Astrocyte (in vitro differentiated cells and primary cell): Measurements from ENCODE around the gene ANO4. TPM values are rescaled to one million over a fixed set of nuclear protein-coding genes. Genes with fewer than 3 reads are reported as not detected.

Experiments
- DNase-seq: peaks from one replicate; pipeline ENCODE4 v3.0.0-alpha.2; 2010; ENCODE audit warnings: low read depth
- FAIRE-seq: peaks from 2 replicates; lab custom pipeline; 2011; peaks lifted over from hg19 to GRCh38; lab: Jason Lieb, UNC
- H2AFZ ChIP-seq: 2 replicates; pipeline ENCODE4 v1.6.0; 2012; ENCODE audit warnings: low read depth, low read length, inconsistent platforms
- H3K27ac ChIP-seq: 2 replicates; pipeline ENCODE4 v1.5.1; 2011; ENCODE audit warnings: low read depth, low read length, inconsistent platforms
- H3K27me3 ChIP-seq: 2 replicates; pipeline ENCODE4 v1.6.0; 2011; ENCODE audit warnings: low read length, inconsistent platforms; ENCODE audit not compliant: insufficient read depth
- H3K36me3 ChIP-seq: 2 replicates; pipeline ENCODE4 v1.5.1; 2011; ENCODE audit warnings: low read length, inconsistent platforms; ENCODE audit not compliant: insufficient read depth
- H3K4me1 ChIP-seq: 2 replicates; pipeline ENCODE4 v1.5.1; 2011; ENCODE audit warnings: low read length, inconsistent platforms; ENCODE audit not compliant: insufficient read depth
- H3K4me2 ChIP-seq: 2 replicates; pipeline ENCODE4 v1.6.0; 2012; ENCODE audit warnings: low read length, inconsistent platforms
- H3K4me3 ChIP-seq: 2 replicates; pipeline ENCODE4 v1.5.1; 2011; ENCODE audit warnings: low read depth, mild to moderate bottlenecking, low read length, inconsistent platforms; ENCODE audit not compliant: insufficient read depth
- H3K79me2 ChIP-seq: 2 replicates; pipeline ENCODE4 v1.6.0; 2012; ENCODE audit warnings: mild to moderate bottlenecking, low read length, inconsistent platforms; ENCODE audit not compliant: insufficient read depth
- H3K9ac ChIP-seq: 2 replicates; pipeline ENCODE4 v1.6.0; 2012; ENCODE audit warnings: mild to moderate bottlenecking, low read length, inconsistent platforms
- H3K9me3 ChIP-seq: 2 replicates; pipeline ENCODE4 v1.5.1; 2012; ENCODE audit warnings: low read depth, mild to moderate bottlenecking, low read length, inconsistent platforms; ENCODE audit not compliant: insufficient read depth
- H4K20me1 ChIP-seq: 2 replicates; pipeline ENCODE4 v1.6.0; 2012; ENCODE audit warnings: low read length, inconsistent platforms; ENCODE audit not compliant: insufficient read depth
- H3K27ac Mint-ChIP-seq: one replicate; pipeline ENCODE4 v1.8.0; 2021; ENCODE audit warnings: mild to moderate bottlenecking, mixed read lengths; ENCODE audit not compliant: unreplicated experiment
- H3K27me3 Mint-ChIP-seq: one replicate; pipeline ENCODE4 v1.8.0; 2021; ENCODE audit warnings: low read depth, mixed read lengths; ENCODE audit not compliant: unreplicated experiment
- H3K36me3 Mint-ChIP-seq: one replicate; pipeline ENCODE4 v1.8.0; 2021; ENCODE audit warnings: low read depth, mixed read lengths; ENCODE audit not compliant: unreplicated experiment
- H3K4me1 Mint-ChIP-seq: one replicate; pipeline ENCODE4 v1.8.0; 2021; ENCODE audit warnings: low read depth, mixed read lengths; ENCODE audit not compliant: unreplicated experiment
- H3K4me3 Mint-ChIP-seq: one replicate; pipeline ENCODE4 v1.8.0; 2021; ENCODE audit warnings: mild to moderate bottlenecking, moderate library complexity, mixed read lengths; ENCODE audit not compliant: unreplicated experiment
- H3K9me3 Mint-ChIP-seq: one replicate; pipeline ENCODE4 v1.8.0; 2021; ENCODE audit warnings: mild to moderate bottlenecking, mixed read lengths; ENCODE audit not compliant: unreplicated experiment
- EZH2 ChIP-seq: IDR thresholded peaks from 2 replicates; pipeline ENCODE4 v1.6.1; 2012; ENCODE audit warnings: mild to moderate bottlenecking, low read length, inconsistent platforms; ENCODE audit not compliant: insufficient read depth
- total RNA-seq: library from RNA; stranded (reverse); gene quantifications from 2 replicates; pipeline ENCODE4 v1.2.1, GENCODE V29; 2021
- TF ChIP-seq, protein P1 (sequence below): IDR thresholded peaks from 2 replicates; pipeline ENCODE4 v1.5.1; 2011; ENCODE audit warnings: low read depth, mild to moderate bottlenecking, inconsistent platforms, low read length, moderate library complexity; ENCODE audit not compliant: insufficient read depth

ANO4 gene
- total RNA-seq, 1 donor from 2014 or later = 41.3 TPM

DNA sequence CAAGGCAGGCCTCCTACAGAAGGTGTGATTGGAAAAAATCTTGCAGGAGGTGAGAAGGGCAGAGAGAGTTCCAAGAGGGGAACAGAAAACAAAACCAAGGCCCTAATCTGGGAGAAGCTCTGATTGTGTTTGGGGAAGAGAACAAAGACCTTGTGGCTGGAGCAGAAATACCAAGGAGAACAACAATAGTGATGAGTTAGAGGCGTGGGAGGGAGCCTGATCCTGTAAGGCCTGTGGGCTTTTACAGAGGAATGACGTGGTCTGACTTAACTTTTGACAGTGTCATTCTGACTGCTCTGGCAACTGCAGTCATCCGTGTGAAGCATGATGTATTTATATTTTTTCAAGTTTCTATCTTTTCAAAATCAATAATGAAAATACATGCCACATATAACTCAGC, 200.6 kb downstream of the ANO4 start:
- no peaks in the 10 kb centered on the region for H3K27me3 Mint-ChIP-seq
- TF ChIP-seq, protein P1, sequence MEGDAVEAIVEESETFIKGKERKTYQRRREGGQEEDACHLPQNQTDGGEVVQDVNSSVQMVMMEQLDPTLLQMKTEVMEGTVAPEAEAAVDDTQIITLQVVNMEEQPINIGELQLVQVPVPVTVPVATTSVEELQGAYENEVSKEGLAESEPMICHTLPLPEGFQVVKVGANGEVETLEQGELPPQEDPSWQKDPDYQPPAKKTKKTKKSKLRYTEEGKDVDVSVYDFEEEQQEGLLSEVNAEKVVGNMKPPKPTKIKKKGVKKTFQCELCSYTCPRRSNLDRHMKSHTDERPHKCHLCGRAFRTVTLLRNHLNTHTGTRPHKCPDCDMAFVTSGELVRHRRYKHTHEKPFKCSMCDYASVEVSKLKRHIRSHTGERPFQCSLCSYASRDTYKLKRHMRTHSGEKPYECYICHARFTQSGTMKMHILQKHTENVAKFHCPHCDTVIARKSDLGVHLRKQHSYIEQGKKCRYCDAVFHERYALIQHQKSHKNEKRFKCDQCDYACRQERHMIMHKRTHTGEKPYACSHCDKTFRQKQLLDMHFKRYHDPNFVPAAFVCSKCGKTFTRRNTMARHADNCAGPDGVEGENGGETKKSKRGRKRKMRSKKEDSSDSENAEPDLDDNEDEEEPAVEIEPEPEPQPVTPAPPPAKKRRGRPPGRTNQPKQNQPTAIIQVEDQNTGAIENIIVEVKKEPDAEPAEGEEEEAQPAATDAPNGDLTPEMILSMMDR = no peak
- no peak for TF ChIP-seq EZH2
- peaks cover 21% of the 10 kb centered on the region for H3K4me1 Mint-ChIP-seq
- no peak overlapping the region for H3K4me3 ChIP-seq
- H3K79me2 ChIP-seq = no peaks in the 10 kb centered on the region
- no peaks in the 10 kb centered on the region for H3K36me3 ChIP-seq
- no peaks in the 10 kb centered on the region for H3K27me3 ChIP-seq
- peak overlapping the region; percentile 73 for H3K27ac Mint-ChIP-seq
- H3K9ac ChIP-seq = peak overlapping the region; percentile 19
- H4K20me1 ChIP-seq = no peaks in the 10 kb centered on the region
- H3K9me3 Mint-ChIP-seq = no peaks in the 10 kb centered on the region
- H3K36me3 Mint-ChIP-seq = peaks cover 13% of the 10 kb centered on the region
- no peak overlapping the region for H3K4me3 Mint-ChIP-seq
- DNase-seq (peak; percentile 84), FAIRE-seq (peak; percentile 41)
- H3K9me3 ChIP-seq = no peaks in the 10 kb centered on the region
- H3K27ac ChIP-seq = peak overlapping the region; percentile 7
- no peak overlapping the region for H2AFZ ChIP-seq
- no peaks in the 10 kb centered on the region for H3K4me1 ChIP-seq
- H3K4me2 ChIP-seq = peak overlapping the region; percentile 8

DNA sequence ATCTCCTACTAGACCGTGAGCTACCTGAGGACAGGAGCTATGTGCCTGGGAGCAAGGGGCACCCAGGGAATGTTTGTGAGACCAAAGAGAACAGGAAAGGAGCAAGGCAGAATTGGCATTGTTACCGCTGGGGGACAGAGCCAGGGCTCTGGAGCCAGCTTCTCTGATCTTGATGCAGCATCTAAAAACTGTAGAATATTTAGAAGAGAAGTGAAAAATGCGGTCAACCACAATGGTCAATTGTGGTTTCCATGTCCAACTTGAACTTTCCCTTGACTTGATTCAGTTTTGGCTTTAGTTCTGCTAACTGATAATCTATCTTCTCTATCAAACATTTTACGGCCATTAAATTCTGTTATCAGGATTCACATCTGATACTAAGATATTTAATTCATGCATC, 201.2 kb downstream of the ANO4 start:
- Histone ChIP-seq H3K4me2 (no peak overlapping the region), H3K4me1 (no peaks in the 10 kb centered on the region), H3K36me3 (no peaks in the 10 kb centered on the region), H3K79me2 (no peaks in the 10 kb centered on the region), H3K4me3 (no peak overlapping the region), H3K9ac (no peak overlapping the region), H3K9me3 (no peaks in the 10 kb centered on the region), H2AFZ (no peak overlapping the region), H4K20me1 (no peaks in the 10 kb centered on the region), H3K27me3 (no peaks in the 10 kb centered on the region), H3K27ac (no peak overlapping the region)
- TF ChIP-seq, protein P1 = no peak
- TF ChIP-seq EZH2 = no peak
- H3K4me3 Mint-ChIP-seq = no peak overlapping the region
- H3K36me3 Mint-ChIP-seq = peaks cover 11% of the 10 kb centered on the region
- H3K9me3 Mint-ChIP-seq = no peaks in the 10 kb centered on the region
- FAIRE-seq = no peak
- DNase-seq = peak; percentile 66
- peak overlapping the region; percentile 73 for H3K27ac Mint-ChIP-seq
- no peaks in the 10 kb centered on the region for H3K27me3 Mint-ChIP-seq
- peaks cover 21% of the 10 kb centered on the region for H3K4me1 Mint-ChIP-seq

DNA sequence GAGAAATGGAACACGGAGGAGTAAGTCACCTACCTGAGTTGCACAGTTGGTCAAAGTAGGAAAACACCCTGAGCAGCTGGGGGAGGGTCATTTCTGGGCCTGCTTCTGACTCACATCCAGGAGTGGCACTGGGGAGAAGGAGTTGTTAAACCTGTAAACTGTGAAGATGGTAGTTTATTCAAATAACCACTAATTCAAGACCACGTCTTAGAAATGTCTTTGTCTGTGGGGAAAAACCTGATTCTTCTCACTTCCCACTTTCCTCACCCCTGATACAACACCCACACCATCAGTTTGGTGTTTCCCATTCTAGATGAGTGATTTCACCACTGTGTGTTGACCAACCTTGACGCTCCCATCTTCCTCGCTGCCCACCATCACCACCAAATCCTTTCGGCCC, 207.1 kb downstream of the ANO4 start:
- no peak overlapping the region for H2AFZ ChIP-seq
- Mint-ChIP-seq H3K9me3 (no peaks in the 10 kb centered on the region), H3K4me3 (no peak overlapping the region), H3K27me3 (no peaks in the 10 kb centered on the region), H3K36me3 (peaks cover 13% of the 10 kb centered on the region), H3K27ac (no peak overlapping the region), H3K4me1 (peaks cover 2% of the 10 kb centered on the region)
- H3K4me1 ChIP-seq = no peaks in the 10 kb centered on the region
- H3K27me3 ChIP-seq = no peaks in the 10 kb centered on the region
- FAIRE-seq (no peak), DNase-seq (no peak)
- no peaks in the 10 kb centered on the region for H3K9me3 ChIP-seq
- H4K20me1 ChIP-seq = no peaks in the 10 kb centered on the region
- TF ChIP-seq EZH2 = no peak
- TF ChIP-seq, protein P1 = no peak
- H3K27ac ChIP-seq = no peak overlapping the region
- H3K9ac ChIP-seq = no peak overlapping the region
- no peak overlapping the region for H3K4me3 ChIP-seq
- H3K36me3 ChIP-seq = no peaks in the 10 kb centered on the region
- H3K4me2 ChIP-seq = no peak overlapping the region
- no peaks in the 10 kb centered on the region for H3K79me2 ChIP-seq
